GM18526 (cell line): ENCODE measurements around the gene IPO4.

Source experiments
- POLR2A ChIP-seq: IDR thresholded peaks from 3 replicates; pipeline ENCODE4 v1.6.1; 2011; ENCODE audit not compliant: insufficient read length; ENCODE audit errors: extremely low read depth

Gene IPO4

DNA sequence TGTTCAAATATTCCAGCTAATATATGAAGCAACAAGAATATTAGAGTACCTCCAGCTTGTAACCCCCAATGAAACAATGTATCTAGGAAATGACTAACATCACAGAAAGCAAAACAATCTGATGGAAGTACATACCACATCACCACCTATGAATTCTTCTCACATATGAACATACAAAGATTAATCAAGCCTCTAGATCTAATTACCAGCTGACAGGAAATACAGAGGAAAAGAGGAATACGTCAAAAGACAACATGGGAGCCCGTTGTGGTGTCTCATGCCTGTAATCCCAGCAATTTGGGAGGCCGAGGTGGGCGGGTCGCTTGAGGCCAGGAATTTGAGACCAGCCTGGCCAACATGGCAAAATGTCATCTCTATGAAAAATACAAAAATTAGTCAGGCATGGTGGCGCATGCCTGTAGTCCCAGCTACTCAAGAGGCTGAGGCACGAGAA, 36.0 kb upstream of the IPO4 start:
- no peak for TF ChIP-seq POLR2A

DNA sequence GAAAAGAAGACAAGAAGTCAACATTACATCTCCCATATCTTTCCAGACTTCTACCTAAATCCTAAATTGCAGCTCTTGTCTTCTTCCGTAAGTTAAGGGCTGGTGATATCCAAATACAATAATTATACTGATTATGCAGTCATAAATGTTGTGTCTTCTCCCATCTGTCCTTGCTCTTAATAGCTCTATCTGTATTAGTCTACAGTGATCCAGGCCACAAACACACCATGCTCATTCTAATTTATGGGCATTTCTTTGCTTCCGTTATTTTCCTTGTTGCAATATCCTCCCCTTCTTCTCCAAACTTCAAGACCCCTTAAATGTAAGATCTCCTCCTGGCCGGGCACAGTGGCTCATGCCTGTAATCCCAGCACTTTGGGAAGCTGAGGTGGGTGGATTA, 30.9 kb upstream of the IPO4 start:
- TF ChIP-seq POLR2A: no peak

DNA sequence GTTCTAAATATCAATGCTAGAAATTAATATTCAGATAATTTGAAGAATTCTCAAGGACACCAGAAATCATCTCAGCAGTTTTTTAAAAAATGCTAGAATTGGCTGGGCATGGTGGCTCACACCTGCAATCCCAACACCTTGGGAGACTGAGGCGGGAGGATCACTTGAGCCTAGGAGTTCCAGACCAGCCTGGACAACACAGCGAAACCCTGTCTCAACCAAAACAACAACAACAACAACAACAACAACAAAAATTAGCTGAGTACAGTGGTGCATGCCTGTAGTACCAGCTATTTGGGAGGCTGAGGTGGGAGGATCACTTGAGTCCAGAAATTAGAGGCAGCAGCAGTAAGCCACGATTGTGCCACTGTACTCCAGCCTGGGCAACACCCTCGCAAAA, 30.5 kb upstream of the IPO4 start:
- TF ChIP-seq POLR2A: no peak

DNA sequence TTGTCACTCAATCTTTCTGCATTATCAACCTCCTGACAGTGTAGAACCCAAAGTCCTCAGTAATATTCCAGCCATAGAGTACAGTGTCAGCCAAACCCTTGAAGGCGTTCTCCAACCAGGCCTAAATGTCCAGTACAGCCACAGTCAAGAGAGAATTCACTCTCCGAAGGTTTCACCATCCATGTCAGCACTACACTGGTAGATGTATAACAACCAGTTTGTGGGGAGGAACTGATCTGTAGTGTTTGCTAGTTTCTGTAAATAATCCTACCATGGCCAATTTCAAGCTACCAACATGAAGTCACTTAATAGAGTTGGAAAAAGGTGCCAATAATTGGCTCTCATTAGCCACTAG, 27.7 kb upstream of the IPO4 start:
- no peak for TF ChIP-seq POLR2A

DNA sequence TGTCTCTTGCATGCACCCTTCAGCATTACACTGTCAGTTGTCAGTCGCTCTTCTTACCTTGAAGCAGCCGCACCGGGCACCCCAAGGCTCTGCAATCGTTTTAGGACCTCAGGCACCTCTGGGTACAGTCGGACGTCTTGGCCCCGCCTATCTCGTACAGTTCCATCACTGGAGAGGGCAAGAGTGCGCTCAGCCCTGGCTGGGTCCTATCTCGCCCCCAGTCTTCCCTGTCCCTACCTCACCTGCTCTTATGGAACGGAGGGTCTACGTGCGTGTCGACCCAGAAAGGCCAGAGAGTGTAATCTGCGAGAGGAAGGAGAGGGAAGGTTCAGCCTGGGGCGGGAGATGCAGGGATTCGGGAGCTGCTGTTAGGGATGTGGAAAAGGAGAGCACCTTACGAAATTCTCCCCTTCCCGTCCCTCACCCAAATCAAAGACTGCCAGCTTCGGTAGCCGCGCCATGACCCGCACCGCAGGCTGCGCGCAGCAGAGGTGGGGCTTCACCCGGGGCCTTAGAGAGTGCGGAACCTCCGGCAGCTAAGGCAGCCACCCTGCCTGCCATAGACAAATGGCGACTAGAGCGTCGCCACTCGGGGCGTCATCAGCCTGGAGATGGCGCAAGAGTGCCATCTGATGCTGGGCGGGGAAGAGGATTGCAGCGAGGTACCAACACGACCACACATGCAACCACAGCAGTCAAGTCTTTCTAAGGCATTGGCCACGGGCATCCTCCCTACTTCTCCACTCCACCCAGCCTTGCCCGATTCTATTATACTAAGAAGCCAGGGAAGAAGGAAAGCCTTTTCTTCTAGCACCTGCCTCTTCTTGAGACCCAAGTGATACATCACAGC, 27.1 kb upstream of the IPO4 start, which contains the start of gene MDP1:
TSS of gene MDP1 (minus strand) at position 572 of the 850 bp plus-strand sequence. CDS start at position 461, 111 bp downstream.
- TF ChIP-seq POLR2A: peak; percentile 73

DNA sequence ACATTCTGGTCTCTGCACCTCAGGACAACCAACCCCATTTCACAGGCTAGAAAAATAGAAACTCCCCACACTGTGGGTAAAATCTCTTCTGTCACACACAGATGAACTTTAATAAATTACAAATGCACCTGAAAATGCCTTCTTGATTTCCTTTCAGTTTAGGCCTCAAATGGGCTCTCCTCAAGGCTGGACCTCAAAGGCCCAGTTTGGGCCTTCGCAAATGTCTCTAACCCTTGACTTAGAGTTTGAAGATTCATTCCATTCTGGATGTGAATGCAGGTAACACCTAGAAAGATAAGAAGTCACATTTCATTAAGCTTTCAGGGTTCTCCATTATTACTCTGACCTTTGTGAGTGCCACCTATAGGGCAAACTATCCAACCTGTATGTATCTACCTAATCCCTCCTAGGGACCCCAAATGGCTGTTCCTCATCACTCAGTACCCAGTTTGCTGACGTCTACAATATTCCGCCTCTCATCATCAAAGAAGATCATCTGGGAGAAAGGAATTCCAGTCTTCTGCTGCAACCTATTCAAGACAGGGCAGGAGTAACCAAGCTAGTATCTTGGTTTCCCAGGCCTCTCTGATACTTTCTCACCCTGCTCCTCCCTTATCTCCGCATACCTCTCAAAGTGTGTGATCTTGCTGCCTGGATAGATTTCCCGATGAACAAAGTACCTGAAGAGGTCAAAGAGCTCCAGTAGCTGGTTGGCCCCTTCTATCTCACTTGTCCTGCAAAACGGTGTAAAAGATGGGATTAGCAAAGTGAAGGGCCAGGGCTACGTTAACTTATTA, 25.4 kb upstream of the IPO4 start:
- TF ChIP-seq POLR2A: no peak

DNA sequence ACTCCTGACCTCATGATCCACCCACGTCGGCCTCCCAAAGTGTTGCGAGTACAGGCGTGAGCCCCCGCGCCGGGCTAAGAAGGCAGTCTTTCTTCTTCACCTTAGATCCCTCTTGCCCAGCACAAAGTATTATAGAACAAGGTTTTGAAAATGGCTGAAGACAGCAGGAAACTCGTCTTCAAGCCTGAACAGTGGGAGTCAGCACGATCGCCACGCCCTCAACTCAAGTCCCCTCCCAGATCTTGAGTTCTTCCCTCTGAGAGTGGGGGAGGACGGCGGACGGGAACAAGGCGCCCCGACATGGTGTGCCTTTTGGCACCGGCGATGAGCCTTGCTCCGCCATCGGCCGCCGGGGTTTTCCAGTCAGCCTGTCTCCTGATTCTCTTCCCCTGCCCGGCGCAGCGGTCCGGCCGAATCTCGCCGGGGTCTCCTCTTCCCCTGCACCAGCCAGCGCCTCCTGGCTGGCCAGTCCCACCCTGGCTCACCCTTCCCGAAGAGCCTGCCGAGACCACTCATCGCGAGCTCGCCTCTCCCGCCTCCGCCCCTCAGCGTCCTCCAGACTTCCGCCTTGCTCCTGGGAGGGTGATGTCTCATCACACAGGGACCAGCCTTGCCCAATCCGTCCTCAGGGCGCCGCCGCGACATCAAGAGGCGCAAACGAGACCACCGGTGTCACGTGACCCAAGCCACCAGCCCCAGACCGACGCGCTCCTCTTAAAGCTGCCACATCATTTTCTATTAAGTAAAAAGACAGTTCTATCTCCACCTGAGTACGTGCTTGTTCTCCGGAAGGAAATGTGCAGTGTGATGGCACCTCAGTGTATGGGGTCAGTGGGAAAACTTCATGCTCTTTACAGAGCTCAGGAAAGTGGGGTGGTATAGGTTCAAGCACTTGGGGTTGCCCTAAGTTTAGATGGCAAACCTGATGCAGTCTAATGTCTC, 24.6 kb upstream of the IPO4 start, which contains the start of gene CHMP4A:
TSS of gene CHMP4A (minus strand) at position 565 of the 942 bp plus-strand sequence. CDS start at position 516, 49 bp downstream.
- TF ChIP-seq POLR2A: peak; percentile 81

DNA sequence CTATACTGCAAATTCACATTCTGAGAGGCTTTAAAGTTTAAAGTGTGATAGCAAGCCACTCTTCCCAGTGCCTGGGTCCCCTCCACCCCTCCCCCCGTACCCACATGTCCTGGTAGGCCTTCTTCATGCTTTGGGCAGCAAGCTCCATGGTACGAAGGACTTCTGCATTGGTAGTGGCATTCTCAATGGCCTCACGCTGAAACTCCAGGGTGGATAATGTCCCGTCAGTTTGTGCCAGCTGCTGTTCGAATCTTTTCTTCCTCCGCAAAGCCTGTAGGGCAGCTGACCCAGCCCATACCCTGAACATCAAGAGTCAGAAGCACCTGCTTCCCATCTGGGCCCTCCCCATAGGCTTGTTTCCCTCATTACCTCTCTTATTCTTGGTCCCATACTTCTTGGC, 22.7 kb upstream of the IPO4 start:
- TF ChIP-seq POLR2A: no peak

DNA sequence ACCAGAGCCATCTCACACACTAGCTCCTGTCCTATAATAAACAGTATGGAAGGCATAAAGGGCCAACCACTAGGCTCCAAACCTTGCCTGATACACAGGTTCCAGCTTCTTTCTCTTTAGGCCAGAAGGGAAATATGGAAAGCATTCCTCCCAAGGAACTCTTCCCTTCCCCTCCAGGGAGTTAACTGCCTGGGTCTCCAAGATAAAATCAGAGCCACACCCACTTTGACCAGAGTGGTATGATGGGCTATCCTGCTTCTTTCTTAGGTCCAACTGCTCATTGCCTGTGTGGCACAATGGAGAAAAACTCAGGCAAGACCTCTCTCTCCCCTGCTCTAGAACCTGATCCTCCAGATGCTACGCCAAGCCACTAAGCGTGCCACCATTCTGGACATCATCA, 19.0 kb upstream of the IPO4 start:
- no peak for TF ChIP-seq POLR2A

DNA sequence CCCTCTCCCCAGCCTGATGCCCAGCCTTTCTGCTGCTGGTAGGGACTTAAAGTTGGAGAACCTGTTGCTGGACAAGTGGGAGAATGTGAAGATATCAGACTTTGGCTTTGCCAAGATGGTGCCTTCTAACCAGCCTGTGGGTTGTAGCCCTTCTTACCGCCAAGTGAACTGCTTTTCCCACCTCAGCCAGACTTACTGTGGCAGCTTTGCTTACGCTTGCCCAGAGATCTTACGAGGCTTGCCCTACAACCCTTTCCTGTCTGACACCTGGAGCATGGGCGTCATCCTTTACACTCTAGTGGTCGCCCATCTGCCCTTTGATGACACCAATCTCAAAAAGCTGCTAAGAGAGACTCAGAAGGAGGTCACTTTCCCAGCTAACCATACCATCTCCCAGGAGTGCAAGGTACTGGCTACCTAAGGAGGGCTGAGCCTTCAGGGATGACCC, 18.5 kb upstream of the IPO4 start:
- TF ChIP-seq POLR2A: no peak

DNA sequence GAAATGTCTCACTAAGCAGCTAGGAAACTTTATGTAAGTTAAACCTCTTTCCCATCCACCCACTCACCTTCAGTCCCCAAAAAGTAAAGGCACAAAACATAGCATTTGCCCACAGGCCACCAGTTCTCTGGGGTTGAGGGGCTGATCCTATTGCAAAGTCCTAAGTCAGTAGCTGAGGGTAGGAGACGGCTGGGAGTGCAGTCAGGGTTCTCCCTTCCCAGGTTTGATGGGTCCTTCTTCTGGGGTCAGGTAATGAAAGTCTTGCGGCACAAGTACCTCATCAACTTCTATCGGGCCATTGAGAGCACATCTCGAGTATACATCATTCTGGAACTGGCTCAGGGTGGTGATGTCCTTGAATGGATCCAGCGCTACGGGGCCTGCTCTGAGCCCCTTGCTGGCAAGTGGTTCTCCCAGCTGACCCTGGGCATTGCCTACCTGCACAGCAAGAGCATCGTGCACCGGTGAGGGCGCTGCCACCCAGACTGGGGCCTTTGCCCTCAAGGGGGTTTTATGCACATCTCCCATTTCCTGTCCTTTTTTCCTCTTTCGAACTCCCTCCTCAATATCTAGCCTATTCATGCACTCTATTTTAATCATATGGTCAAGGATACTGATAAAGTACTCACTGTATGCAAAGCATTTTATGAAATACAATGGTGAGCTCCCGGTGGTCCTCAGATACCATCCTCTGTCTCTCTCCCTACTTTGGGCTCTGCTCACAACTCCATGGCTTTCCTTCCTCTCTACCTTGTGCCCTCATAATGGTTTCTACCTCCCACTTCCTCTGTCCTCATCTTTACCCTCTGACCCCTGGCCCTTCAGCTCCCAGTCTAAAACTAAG, 17.9 kb upstream of the IPO4 start:
- no peak for TF ChIP-seq POLR2A

DNA sequence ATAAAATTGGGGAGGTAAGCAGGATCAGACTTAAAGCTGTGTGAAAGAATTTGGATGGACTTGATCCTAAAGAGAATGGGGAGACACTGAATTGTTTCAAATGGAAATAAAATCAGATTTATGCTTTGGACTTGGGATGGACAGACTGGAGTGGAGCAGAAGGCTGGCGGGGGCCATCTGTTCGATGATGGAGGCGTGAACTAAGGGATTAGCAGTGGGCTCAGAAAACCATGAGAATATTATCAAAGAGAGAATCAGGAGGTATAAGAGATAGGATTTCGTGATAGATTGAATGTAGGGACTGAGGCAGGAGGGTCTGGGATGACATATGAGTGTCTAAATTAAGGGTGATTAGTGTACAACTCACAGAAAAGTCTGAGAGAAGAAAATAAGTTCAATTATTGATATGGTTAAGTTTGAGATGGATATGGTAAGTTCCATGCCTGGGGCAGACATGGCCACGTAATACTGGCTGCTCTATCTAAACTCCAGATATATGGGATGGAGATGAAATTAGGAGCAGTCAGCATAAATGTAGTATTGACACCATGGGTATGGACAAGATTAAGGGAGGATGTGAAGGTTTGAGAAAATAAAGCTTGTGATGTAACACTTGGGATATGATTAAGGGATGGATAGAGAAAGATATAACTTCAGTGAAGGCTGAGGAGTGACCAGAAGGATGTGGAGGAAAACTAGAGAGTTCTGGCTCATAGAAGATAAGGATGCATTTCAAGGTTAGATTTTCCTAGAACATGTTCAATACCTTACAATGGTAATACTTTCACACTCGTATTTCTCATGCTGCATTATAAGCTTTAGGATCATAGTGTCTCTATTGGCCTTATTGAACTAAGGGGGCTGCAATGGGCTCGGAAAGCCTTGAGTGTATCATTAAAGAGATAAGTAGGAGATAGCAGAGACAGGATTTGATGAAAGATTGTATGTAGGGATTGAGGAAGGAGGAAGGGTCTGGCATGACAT, 15.8 kb upstream of the IPO4 start:
- no peak for TF ChIP-seq POLR2A
